Inferior parietal cortex (tissue), 1 donor: ENCODE data around the gene STAT5A.
A peak's percentile ranks its signal among the peaks of the same experiment; 100 is the strongest.
"Not testable (repeated sequence)": the region's sequence is repeated elsewhere in the genome, so short reads cannot be mapped to it uniquely, and the experiment has no call there.

ENCODE experiments used
- DNase-seq: peaks from one replicate; pipeline ENCODE4 v3.0.0-alpha.2; 2016; ENCODE audit errors: extremely low spot score

The STAT5A gene

GRCh38 chr17:42287977-42288802, at the start of gene STAT5A:
STAT5A (plus strand) TSS chr17:42288498; CDS start chr17:42289412, 914 bp downstream.
- DNase-seq, result no peak

GRCh38 chr17:42239576-42239975, 48.7 kb upstream of the STAT5A start:
- DNase-seq, result not testable (repeated sequence)

GRCh38 chr17:42240201-42240600, 48.1 kb upstream of the STAT5A start:
- DNase-seq, result no peak

- not testable (repeated sequence) for DNase-seq
Measured at GRCh38 chr17:42240863-42241262, 47.4 kb upstream of the STAT5A start.

- no peak for DNase-seq
Measured at GRCh38 chr17:42241871-42242270, 46.4 kb upstream of the STAT5A start.

GRCh38 chr17:42243493-42243982, 44.8 kb upstream of the STAT5A start:
- no peak for DNase-seq

- not testable (repeated sequence) for DNase-seq
Measured at GRCh38 chr17:42244116-42244515, 44.2 kb upstream of the STAT5A start.

GRCh38 chr17:42245183-42245582, 43.1 kb upstream of the STAT5A start:
- DNase-seq, result not testable (repeated sequence)

- DNase-seq, result no peak
Measured at GRCh38 chr17:42246515-42246914, 41.8 kb upstream of the STAT5A start.

GRCh38 chr17:42247734-42248133, 40.6 kb upstream of the STAT5A start:
- DNase-seq, result no peak

- DNase-seq, result peak; percentile 94
Measured at GRCh38 chr17:42248351-42249179, 39.7 kb upstream of the STAT5A start.

- DNase-seq, result no peak
Measured at GRCh38 chr17:42249681-42250446, 38.4 kb upstream of the STAT5A start.

- no peak for DNase-seq
Measured at GRCh38 chr17:42251115-42251514, 37.2 kb upstream of the STAT5A start.

- no peak for DNase-seq
Measured at GRCh38 chr17:42252597-42253550, 35.4 kb upstream of the STAT5A start.

GRCh38 chr17:42253578-42253977, 34.7 kb upstream of the STAT5A start:
- no peak for DNase-seq

GRCh38 chr17:42255445-42255844, 32.9 kb upstream of the STAT5A start:
- no peak for DNase-seq

- DNase-seq, result no peak
Measured at GRCh38 chr17:42260318-42260717, 28.0 kb upstream of the STAT5A start.

- not testable (repeated sequence) for DNase-seq
Measured at GRCh38 chr17:42264366-42264765, 23.9 kb upstream of the STAT5A start.

GRCh38 chr17:42266462-42266861, 21.8 kb upstream of the STAT5A start:
- no peak for DNase-seq

- no peak for DNase-seq
Measured at GRCh38 chr17:42266918-42267766, 21.2 kb upstream of the STAT5A start.
